Endodermal cell (in vitro differentiated cells): ENCODE results near the gene SELENOF. TPM values are rescaled to one million over a fixed set of nuclear protein-coding genes. Genes with fewer than 3 reads are reported as not detected.

Source experiments
- DNase-seq: peaks from one replicate; pipeline ENCODE4 v3.0.0-alpha.2; 2017
- H3K27ac ChIP-seq: 2 replicates; pipeline ENCODE4 v1.5.1; 2013; ENCODE audit warnings: mild to moderate bottlenecking, low read depth, low read length, moderate library complexity
- H3K27me3 ChIP-seq: 2 replicates; pipeline ENCODE4 v1.6.1; 2013; ENCODE audit warnings: mild to moderate bottlenecking, low read length, moderate library complexity; ENCODE audit not compliant: insufficient read depth, control insufficient read depth, poor library complexity, severe bottlenecking
- H3K36me3 ChIP-seq: 2 replicates; pipeline ENCODE4 v1.7.0; 2013; ENCODE audit warnings: mild to moderate bottlenecking, low read length, moderate library complexity; ENCODE audit not compliant: control insufficient read depth, insufficient read depth
- H3K4me1 ChIP-seq: one replicate; pipeline ENCODE4 v1.7.0; 2013; ENCODE audit warnings: low read length; ENCODE audit not compliant: control insufficient read depth, insufficient read depth
- H3K4me3 ChIP-seq: 2 replicates; pipeline ENCODE4 v1.5.1; 2013; ENCODE audit warnings: mild to moderate bottlenecking, low read length, moderate library complexity
- H3K9ac ChIP-seq: 2 replicates; pipeline ENCODE4 v1.6.1; 2013; ENCODE audit warnings: mild to moderate bottlenecking, low read length, moderate library complexity; ENCODE audit not compliant: poor library complexity, severe bottlenecking; ENCODE audit errors: extremely low read depth
- H3K9me3 ChIP-seq: 2 replicates; pipeline ENCODE4 v1.6.1; 2013; ENCODE audit warnings: mild to moderate bottlenecking, low read length, moderate library complexity; ENCODE audit not compliant: control insufficient read depth
- H3K27ac Mint-ChIP-seq: 2 replicates; pipeline ENCODE4 v1.8.0; 2020; ENCODE audit warnings: mixed read lengths
- H3K27me3 Mint-ChIP-seq: 2 replicates; pipeline ENCODE4 v1.8.0; 2021; ENCODE audit warnings: mild to moderate bottlenecking, mixed read lengths; ENCODE audit not compliant: insufficient read depth
- H3K36me3 Mint-ChIP-seq: 2 replicates; pipeline ENCODE4 v1.8.0; 2020; ENCODE audit warnings: low read depth, mixed read lengths
- H3K4me1 Mint-ChIP-seq: 2 replicates; pipeline ENCODE4 v1.8.0; 2020; ENCODE audit warnings: mixed read lengths
- H3K4me3 Mint-ChIP-seq: 2 replicates; pipeline ENCODE4 v1.8.0; 2020; ENCODE audit warnings: mild to moderate bottlenecking, moderate library complexity, mixed read lengths
- H3K9me3 Mint-ChIP-seq: 2 replicates; pipeline ENCODE4 v1.8.0; 2020; ENCODE audit warnings: mild to moderate bottlenecking, mixed read lengths
- WGBS, 2 experiments: methylation state at CpG; one replicate each; pipeline versions ENCODE4 v1.1.5 to v1.1.7; 2013; ENCODE audit warnings: missing lambda C conversion rate in 2 of 2, mixed read lengths in 1 of 2; ENCODE audit not compliant: insufficient coverage in 1 of 2, insufficient read length in 1 of 2; 5-methylcytosine and 5-hydroxymethylcytosine counted together
- long read RNA-seq, 4 experiments: library from polyadenylated mRNA in 2 of 4; library from RNA in 1 of 4; library from capped mRNA in 1 of 4; stranded (forward) in 3 of 4; unstranded in 1 of 4; transcript quantifications; one replicate each; pipeline ENCODE4 v2.0.0, GENCODE V29; 2020 to 2021; ENCODE audit warnings: inconsistent platforms in 1 of 4
- polyA plus RNA-seq, 2 experiments: library from polyadenylated mRNA; stranded (reverse); fragments of 50-300 nt; gene quantifications; one replicate each; pipeline ENCODE4 v1.2.3, GENCODE V29; 2013
- total RNA-seq, 2 donors: library from RNA; stranded (reverse); fragmentation: NEBNext Ultra II Directional in 1 of 2; extraction: Animal tissue kit (Norgen Biotek cat#: 25700) in 1 of 2; gene quantifications; 2 replicates in 1 of 2; 3 replicates in 1 of 2; pipeline ENCODE4 v1.2.1, GENCODE V29; 2021
- TF ChIP-seq, protein P1 (sequence below): fragments of 200-600 bp; sonication (generic); conservative IDR thresholded peaks from 2 replicates; pipeline ENCODE4 v1.5.0; 2021; ENCODE audit warnings: antibody characterized with exemption, mild to moderate bottlenecking

Gene SELENOF
- 100 to 1,000 TPM; 140 to 166 TPM for total RNA-seq
- polyA plus RNA-seq (2013, experiment 1 of 2) = 115 TPM
- 117 TPM for polyA plus RNA-seq (2013, experiment 2 of 2)
- long read RNA-seq, experiment 1, transcript SELENOF-201 (5 exons, 1,781 nt) = major isoform, 50 of 75 reads
- long read RNA-seq, experiment 1, partial matches to known transcripts = 17 of 75 reads
- long read RNA-seq, experiment 1, other reads (novel, unspliced or antisense) = 8 of 75 reads
- long read RNA-seq, experiment 2, transcript SELENOF-201 (5 exons, 1,781 nt) = major isoform, 112 of 134 reads
- long read RNA-seq, experiment 2, transcript SELENOF-205 (5 exons, 831 nt) = minor isoform, 8 of 134 reads
- long read RNA-seq, experiment 2, partial matches to known transcripts = 7 of 134 reads
- long read RNA-seq, experiment 2, other reads (novel, unspliced or antisense) = 5 of 134 reads
- long read RNA-seq, experiment 3, transcript SELENOF-201 (5 exons, 1,781 nt) = major isoform, 320 of 348 reads
- long read RNA-seq, experiment 3, transcript SELENOF-202 (4 exons, 1,220 nt) = minor isoform, 12 of 348 reads
- long read RNA-seq, experiment 3, transcript SELENOF-205 (5 exons, 831 nt) = minor isoform, 7 of 348 reads
- long read RNA-seq, experiment 3, partial matches to known transcripts = 1 of 348 reads
- long read RNA-seq, experiment 3, other reads (novel, unspliced or antisense) = 8 of 348 reads
- long read RNA-seq, experiment 4, transcript SELENOF-201 (5 exons, 1,781 nt) = major isoform, 488 of 545 reads
- long read RNA-seq, experiment 4, transcript SELENOF-202 (4 exons, 1,220 nt) = minor isoform, 15 of 545 reads
- long read RNA-seq, experiment 4, transcript SELENOF-205 (5 exons, 831 nt) = minor isoform, 29 of 545 reads
- long read RNA-seq, experiment 4, partial matches to known transcripts = 0 of 545 reads
- long read RNA-seq, experiment 4, other reads (novel, unspliced or antisense) = 12 of 545 reads

DNA sequence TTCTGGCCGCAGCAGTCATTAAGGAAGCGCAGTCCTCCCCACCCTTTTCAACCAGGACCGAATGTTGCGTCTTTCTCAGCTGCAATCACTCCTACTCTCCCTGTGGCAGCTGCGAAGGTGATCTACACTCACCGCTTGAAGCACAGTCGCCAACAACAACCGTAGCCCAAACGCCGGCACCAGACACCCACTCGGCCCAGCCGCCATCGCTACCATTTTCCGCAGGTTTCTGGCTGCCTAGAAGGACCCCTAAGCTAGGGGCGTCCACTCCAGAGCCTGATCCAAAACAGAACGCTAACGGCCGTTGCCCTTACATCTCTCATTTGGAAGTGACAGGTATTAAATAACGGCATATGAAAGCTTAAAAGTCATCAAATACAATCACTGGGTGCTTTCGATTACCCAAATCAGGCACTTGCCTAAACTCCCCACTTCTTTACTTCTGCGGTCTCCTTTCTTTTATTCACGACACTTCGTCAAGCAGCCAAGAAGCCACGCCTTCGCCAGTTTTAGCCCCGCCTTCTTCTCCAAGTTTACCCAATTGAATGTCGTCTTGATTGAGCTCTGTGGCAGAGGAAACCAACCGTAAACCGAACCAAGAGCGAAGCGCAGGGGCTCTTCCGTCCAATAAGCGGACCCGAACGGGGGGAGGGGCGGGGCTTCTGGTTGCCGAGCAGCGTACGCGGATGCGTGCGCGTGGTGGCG lies at the start of gene SELENOF:
Gene SELENOF, minus strand, starts transcription at position 231 of the 705 bp plus-strand sequence. Its CDS starts 15 bp downstream, at position 216.
- Histone ChIP-seq H3K9me3 (peaks cover 7% of the 10 kb centered on the region), H3K4me3 (peak within 1 kb of the TSS; percentile 97), H3K27me3 (no peaks in the 10 kb centered on the region), H3K4me1 (peaks cover 2% of the 10 kb centered on the region), H3K27ac (peak within 1 kb of the TSS; percentile 99), H3K36me3 (peaks cover 20% of the 10 kb centered on the region), H3K9ac (peak within 1 kb of the TSS; percentile 94)
- Mint-ChIP-seq H3K4me1 (peaks cover 20% of the 10 kb centered on the region), H3K9me3 (no peaks in the 10 kb centered on the region), H3K27ac (no peak within 1 kb of the TSS), H3K36me3 (peaks cover 25% of the 10 kb centered on the region), H3K4me3 (no peak within 1 kb of the TSS), H3K27me3 (no peaks in the 10 kb centered on the region)
- TF ChIP-seq, protein P1, sequence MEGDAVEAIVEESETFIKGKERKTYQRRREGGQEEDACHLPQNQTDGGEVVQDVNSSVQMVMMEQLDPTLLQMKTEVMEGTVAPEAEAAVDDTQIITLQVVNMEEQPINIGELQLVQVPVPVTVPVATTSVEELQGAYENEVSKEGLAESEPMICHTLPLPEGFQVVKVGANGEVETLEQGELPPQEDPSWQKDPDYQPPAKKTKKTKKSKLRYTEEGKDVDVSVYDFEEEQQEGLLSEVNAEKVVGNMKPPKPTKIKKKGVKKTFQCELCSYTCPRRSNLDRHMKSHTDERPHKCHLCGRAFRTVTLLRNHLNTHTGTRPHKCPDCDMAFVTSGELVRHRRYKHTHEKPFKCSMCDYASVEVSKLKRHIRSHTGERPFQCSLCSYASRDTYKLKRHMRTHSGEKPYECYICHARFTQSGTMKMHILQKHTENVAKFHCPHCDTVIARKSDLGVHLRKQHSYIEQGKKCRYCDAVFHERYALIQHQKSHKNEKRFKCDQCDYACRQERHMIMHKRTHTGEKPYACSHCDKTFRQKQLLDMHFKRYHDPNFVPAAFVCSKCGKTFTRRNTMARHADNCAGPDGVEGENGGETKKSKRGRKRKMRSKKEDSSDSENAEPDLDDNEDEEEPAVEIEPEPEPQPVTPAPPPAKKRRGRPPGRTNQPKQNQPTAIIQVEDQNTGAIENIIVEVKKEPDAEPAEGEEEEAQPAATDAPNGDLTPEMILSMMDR = no peak
- DNase-seq = peak; percentile 99
- 0 to 1% methylated on average over 15 to 37 of the region's 44 CpGs for WGBS, 2 experiments

DNA sequence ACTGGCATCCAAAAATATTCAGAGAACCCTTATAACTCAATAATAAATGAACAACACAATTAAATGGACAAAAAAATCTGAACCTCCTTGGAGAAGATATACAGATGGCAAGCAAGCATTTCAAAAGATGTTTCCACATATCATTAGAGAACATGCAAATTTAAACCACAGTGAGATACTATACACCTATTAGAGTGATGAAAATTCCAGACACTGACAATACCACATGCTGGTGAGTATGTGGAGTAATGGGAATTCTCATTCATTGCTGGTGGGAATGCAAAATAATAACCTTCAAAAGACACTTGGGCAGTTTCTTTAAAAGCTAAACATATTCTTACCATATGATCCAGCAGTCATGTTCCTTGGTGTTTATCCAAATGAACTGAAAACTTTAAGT lies 46.6 kb upstream of the SELENOF start:
- Mint-ChIP-seq H3K4me1 (peaks cover 8% of the 10 kb centered on the region), H3K27me3 (no peaks in the 10 kb centered on the region), H3K9me3 (peaks cover 33% of the 10 kb centered on the region), H3K4me3 (no peak overlapping the region), H3K27ac (no peak overlapping the region), H3K36me3 (peaks cover 43% of the 10 kb centered on the region)
- TF ChIP-seq, protein P1 = no peak
- Histone ChIP-seq H3K9me3 (peaks cover 29% of the 10 kb centered on the region), H3K27me3 (no peaks in the 10 kb centered on the region), H3K27ac (no peak overlapping the region), H3K4me1 (no peaks in the 10 kb centered on the region), H3K36me3 (peaks cover 4% of the 10 kb centered on the region), H3K9ac (no peak overlapping the region), H3K4me3 (no peak overlapping the region)
- DNase-seq = no peak

DNA sequence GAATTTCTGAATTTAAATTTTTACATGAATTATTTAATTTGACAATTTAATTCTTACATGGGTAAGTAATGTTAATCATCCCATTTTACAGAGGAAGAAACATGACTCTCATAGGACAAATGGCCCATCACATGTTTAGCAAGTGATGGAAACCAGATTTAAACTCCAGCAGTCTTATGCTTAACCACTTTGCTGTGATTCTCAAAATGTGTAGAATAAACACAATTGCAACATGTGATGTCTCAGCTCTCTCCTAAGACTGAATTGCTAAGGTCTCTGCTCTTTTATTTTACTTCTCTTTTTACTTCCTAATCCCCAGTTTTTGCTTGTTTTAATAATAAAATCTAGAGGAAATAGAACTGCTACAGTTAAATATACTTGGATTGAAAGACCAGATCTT lies 43.3 kb upstream of the SELENOF start:
- Histone ChIP-seq H3K27ac (no peak overlapping the region), H3K4me1 (no peaks in the 10 kb centered on the region), H3K9ac (no peak overlapping the region), H3K36me3 (peaks cover 4% of the 10 kb centered on the region), H3K9me3 (peaks cover 27% of the 10 kb centered on the region), H3K4me3 (no peak overlapping the region), H3K27me3 (no peaks in the 10 kb centered on the region)
- Mint-ChIP-seq H3K27ac (no peak overlapping the region), H3K9me3 (peaks cover 8% of the 10 kb centered on the region), H3K27me3 (no peaks in the 10 kb centered on the region), H3K4me3 (no peak overlapping the region), H3K4me1 (peaks cover 7% of the 10 kb centered on the region), H3K36me3 (peaks cover 25% of the 10 kb centered on the region)
- DNase-seq = no peak
- TF ChIP-seq, protein P1 = no peak
